Suprapubic skin (tissue), 4 donors: Measurements from ENCODE around the gene SIGLEC11. TPM values are rescaled to one million over a fixed set of nuclear protein-coding genes. Genes with fewer than 3 reads are reported as not detected.

Experiments
- DNase-seq, 2 donors: peaks; one replicate each; pipeline ENCODE4 v3.0.0-alpha.2; 2019; ENCODE audit warnings: low spot score in 2 of 2
- H3K27ac ChIP-seq: fragments of 200-600 bp; sonication (generic); one replicate; pipeline ENCODE4 v1.5.1; 2019
- H3K27me3 ChIP-seq: fragments of 200-600 bp; sonication (generic); one replicate; pipeline ENCODE4 v1.5.1; 2019
- H3K36me3 ChIP-seq: fragments of 200-600 bp; sonication (generic); one replicate; pipeline ENCODE4 v1.5.1; 2019
- H3K4me1 ChIP-seq: fragments of 200-600 bp; sonication (generic); one replicate; pipeline ENCODE4 v1.5.1; 2019
- H3K4me3 ChIP-seq: fragments of 200-600 bp; sonication (generic); one replicate; pipeline ENCODE4 v1.5.1; 2019; ENCODE audit warnings: mild to moderate bottlenecking
- H3K9me3 ChIP-seq: fragments of 200-600 bp; sonication (generic); one replicate; pipeline ENCODE4 v1.5.1; 2019
- EP300 ChIP-seq: sonication (generic); formaldehyde crosslinking; IDR thresholded peaks from one replicate; pipeline ENCODE4 v1.6.1; 2017; ENCODE audit warnings: antibody characterized with exemption
- POLR2A ChIP-seq, 2 donors: fragments of 450-650 bp; IDR thresholded peaks; one replicate each; pipeline ENCODE4 v1.6.1; 2017; ENCODE audit warnings: antibody characterized with exemption in 2 of 2, mild to moderate bottlenecking in 2 of 2, moderate library complexity in 2 of 2
- POLR2AphosphoS5 ChIP-seq, 3 donors: sonication (generic); formaldehyde crosslinking; IDR thresholded peaks; one replicate each; pipeline ENCODE4 v1.6.1; 2017; ENCODE audit warnings: antibody characterized with exemption in 3 of 3
- WGBS: methylation state at CpG from one replicate; pipeline ENCODE4 v1.1.5; 2018; 5-methylcytosine and 5-hydroxymethylcytosine counted together
- total RNA-seq, 4 donors: library from RNA; depleted of rRNA; stranded (reverse); fragments of >200 nt; gene quantifications; one replicate each; pipeline ENCODE4 v1.1.0, GENCODE V29; 2016
- TF ChIP-seq, protein P1 (sequence below), 2 donors: fragments of 200-600 bp in 1 of 2; fragments of 450-650 bp in 1 of 2; sonication (generic) in 1 of 2; IDR thresholded peaks; one replicate each; pipeline ENCODE4 v1.5.1; 2016 to 2019; ENCODE audit warnings: antibody characterized with exemption in 2 of 2, mild to moderate bottlenecking in 1 of 2, moderate library complexity in 1 of 2

SIGLEC11 gene
- total RNA-seq, 4 donors from 2014 or later: 0.30 TPM; not detected in 3

DNA sequence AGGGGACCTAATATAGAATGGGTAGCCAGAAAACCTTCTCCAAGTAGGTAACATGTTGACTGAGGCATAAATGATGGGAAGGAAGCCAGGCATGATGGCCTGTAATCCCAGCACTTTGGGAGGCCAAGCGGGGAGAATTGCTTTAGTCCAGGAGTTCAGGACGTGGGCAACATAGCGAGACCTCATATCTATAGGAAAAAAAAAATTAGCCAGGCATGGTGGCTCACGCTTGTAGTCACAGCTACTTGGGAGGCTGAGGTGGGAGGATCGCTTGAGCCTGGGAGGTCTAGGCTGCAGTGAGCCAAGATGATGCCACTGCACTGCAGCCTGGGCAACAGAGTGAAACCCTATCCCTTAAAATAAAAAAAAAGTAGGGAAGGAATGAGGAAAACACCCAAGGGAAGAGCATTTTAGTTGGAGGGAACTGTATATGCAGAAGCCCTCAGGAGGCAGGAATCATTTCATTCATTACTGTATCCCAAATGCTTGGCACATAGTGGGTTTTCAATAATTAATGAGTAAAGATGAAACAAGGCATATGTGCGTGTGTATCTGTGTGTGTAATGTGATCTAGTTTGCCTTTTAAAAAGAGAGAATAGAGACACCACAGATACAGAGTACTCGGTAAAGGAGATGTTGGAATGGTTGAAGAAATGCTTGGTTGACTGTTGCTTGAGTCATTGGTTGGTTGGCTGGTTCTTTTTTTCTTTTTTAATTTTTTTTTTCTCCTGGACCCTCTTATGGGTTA lies 29.5 kb downstream of the SIGLEC11 start:
- Histone ChIP-seq H3K9me3 (no peaks in the 10 kb centered on the region), H3K27me3 (no peaks in the 10 kb centered on the region), H3K36me3 (peaks cover 8% of the 10 kb centered on the region), H3K27ac (no peak overlapping the region), H3K4me1 (peaks cover 28% of the 10 kb centered on the region), H3K4me3 (no peak overlapping the region)
- DNase-seq: no peak
- TF ChIP-seq, protein P1, sequence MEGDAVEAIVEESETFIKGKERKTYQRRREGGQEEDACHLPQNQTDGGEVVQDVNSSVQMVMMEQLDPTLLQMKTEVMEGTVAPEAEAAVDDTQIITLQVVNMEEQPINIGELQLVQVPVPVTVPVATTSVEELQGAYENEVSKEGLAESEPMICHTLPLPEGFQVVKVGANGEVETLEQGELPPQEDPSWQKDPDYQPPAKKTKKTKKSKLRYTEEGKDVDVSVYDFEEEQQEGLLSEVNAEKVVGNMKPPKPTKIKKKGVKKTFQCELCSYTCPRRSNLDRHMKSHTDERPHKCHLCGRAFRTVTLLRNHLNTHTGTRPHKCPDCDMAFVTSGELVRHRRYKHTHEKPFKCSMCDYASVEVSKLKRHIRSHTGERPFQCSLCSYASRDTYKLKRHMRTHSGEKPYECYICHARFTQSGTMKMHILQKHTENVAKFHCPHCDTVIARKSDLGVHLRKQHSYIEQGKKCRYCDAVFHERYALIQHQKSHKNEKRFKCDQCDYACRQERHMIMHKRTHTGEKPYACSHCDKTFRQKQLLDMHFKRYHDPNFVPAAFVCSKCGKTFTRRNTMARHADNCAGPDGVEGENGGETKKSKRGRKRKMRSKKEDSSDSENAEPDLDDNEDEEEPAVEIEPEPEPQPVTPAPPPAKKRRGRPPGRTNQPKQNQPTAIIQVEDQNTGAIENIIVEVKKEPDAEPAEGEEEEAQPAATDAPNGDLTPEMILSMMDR (IDR thresholded peaks at IDR 0.05): no peak
- TF ChIP-seq POLR2AphosphoS5 (IDR thresholded peaks at IDR 0.05): no peak
- WGBS: 90% methylated on average over 7 of the region's 7 CpGs

GRCh38 chr19:49930483-49931011 lies 30.4 kb downstream of the SIGLEC11 start:
- Histone ChIP-seq H3K27me3 (no peaks in the 10 kb centered on the region), H3K9me3 (no peaks in the 10 kb centered on the region), H3K4me1 (peaks cover 28% of the 10 kb centered on the region), H3K27ac (peak overlapping the region; percentile 96), H3K36me3 (peaks cover 10% of the 10 kb centered on the region), H3K4me3 (peak overlapping the region; percentile 66)
- no peak for DNase-seq
- TF ChIP-seq POLR2A (IDR thresholded peaks at IDR 0.05) (no peak), EP300 (no peak), POLR2AphosphoS5 (IDR thresholded peaks at IDR 0.05) (no peak)
- TF ChIP-seq, protein P1 (IDR thresholded peaks at IDR 0.05): no peak
- WGBS: 53% methylated on average over 14 of the region's 15 CpGs

GRCh38 chr19:49929611-49930482 lies 31.1 kb downstream of the SIGLEC11 start:
- H3K4me3 ChIP-seq: peak overlapping the region; percentile 66
- 3% methylated on average over 41 of the region's 43 CpGs for WGBS
- TF ChIP-seq POLR2A (IDR thresholded peaks at IDR 0.05) (peak in 1 of 2 donors; percentile 63), EP300 (no peak), POLR2AphosphoS5 (IDR thresholded peaks at IDR 0.05) (peak in 1 of 3 donors; percentile 85)
- TF ChIP-seq, protein P1 (IDR thresholded peaks at IDR 0.05): no peak
- peaks cover 28% of the 10 kb centered on the region for H3K4me1 ChIP-seq
- peak overlapping the region; percentile 96 for H3K27ac ChIP-seq
- peaks cover 14% of the 10 kb centered on the region for H3K36me3 ChIP-seq
- no peaks in the 10 kb centered on the region for H3K27me3 ChIP-seq
- no peaks in the 10 kb centered on the region for H3K9me3 ChIP-seq
- peak; percentile 95 for DNase-seq

DNA sequence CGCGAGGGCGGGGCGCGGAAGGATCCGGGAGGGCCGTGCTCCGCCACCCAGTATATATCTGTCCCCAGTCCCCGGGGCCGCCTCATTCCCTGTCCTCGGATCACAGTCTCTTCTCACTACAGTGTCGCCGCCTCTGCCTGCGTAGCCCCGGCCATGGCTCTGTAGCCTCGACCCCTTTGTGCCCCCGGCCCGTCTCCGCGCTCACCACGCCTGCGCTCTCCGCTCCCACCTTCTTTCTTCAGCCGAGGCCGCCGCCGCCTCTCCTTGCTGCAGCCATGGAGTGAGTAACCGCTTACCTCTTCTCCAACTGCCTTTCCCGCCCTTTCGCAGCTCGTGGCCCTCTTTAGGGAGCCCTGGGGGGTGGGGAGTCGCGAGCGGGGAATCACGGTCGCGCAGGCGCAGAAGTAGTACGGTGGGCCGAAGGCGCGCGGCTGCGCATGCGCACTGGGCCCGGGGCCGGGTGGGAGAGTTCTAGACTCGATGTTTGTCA lies 31.8 kb downstream of the SIGLEC11 start, which contains the start of the genes ATF5 and NUP62:
ATF5 (plus strand) TSS at position 85 of the 490 bp plus-strand sequence. CDS start 1,646 bp downstream, outside the sequence.
NUP62 (minus strand) TSS at position 384 of the 490 bp plus-strand sequence. CDS start 19,697 bp downstream, outside the sequence.
- peaks cover 21% of the 10 kb centered on the region for H3K36me3 ChIP-seq
- peak within 1 kb of the TSS; percentile 66 for H3K4me3 ChIP-seq

More for the DNA sequence above, 31.8 kb downstream of the SIGLEC11 start, which contains the start of the genes ATF5 and NUP62:
- H3K27me3 ChIP-seq: no peaks in the 10 kb centered on the region
- no peaks in the 10 kb centered on the region for H3K9me3 ChIP-seq
- under 1% methylated on average over 28 of the region's 48 CpGs for WGBS
- H3K27ac ChIP-seq: peak within 1 kb of the TSS; percentile 96
- DNase-seq: peak; percentile 93 to 94
- no peak for TF ChIP-seq EP300
- TF ChIP-seq POLR2A (IDR thresholded peaks at IDR 0.05): no peak
- TF ChIP-seq, protein P1 (IDR thresholded peaks at IDR 0.05): no peak
- TF ChIP-seq POLR2AphosphoS5 (IDR thresholded peaks at IDR 0.05): peak in 1 of 3 donors; percentile 64
- peaks cover 34% of the 10 kb centered on the region for H3K4me1 ChIP-seq
